Activated naive CD8-positive, alpha-beta T cell treated with anti-CD3 and anti-CD28 coated beads, Interleukin-2, amount 10 ng/mL, durations not matched to agents 7 days and 5 days (primary cell): ENCODE data around the gene CLDN9. TPM values are rescaled to one million over a fixed set of nuclear protein-coding genes. Genes with fewer than 3 reads are reported as not detected.
A peak's percentile ranks its signal among the peaks of the same experiment; 100 is the strongest.

Source experiments
- ATAC-seq: fragments of 150-1000 bp; cut with Tn5 transposase; one replicate; pipeline ENCODE4 v1.10.0; 2021; ENCODE audit warnings: low read depth, moderate library complexity
- POLR2A ChIA-PET: fragments of 350-600 bp; sonication (Branson Sonifier 250); formaldehyde crosslinking; loops from one replicate; lab custom pipeline; 2021; ENCODE audit warnings: antibody characterized with exemption; lab: Charles Lee
- DNase-seq: peaks from one replicate; pipeline ENCODE4 v3.0.0; 2021
- H3K27ac Mint-ChIP-seq: one replicate; pipeline ENCODE4 v1.8.0; 2022; ENCODE audit warnings: mild to moderate bottlenecking, mixed read lengths
- H3K27me3 Mint-ChIP-seq: one replicate; pipeline ENCODE4 v1.8.0; 2022; ENCODE audit warnings: mild to moderate bottlenecking, moderate library complexity, mixed read lengths
- H3K36me3 Mint-ChIP-seq: one replicate; pipeline ENCODE4 v1.8.0; 2021; ENCODE audit warnings: mild to moderate bottlenecking, mixed read lengths
- H3K4me1 Mint-ChIP-seq: one replicate; pipeline ENCODE4 v1.8.0; 2021; ENCODE audit warnings: mixed read lengths
- H3K4me3 Mint-ChIP-seq: one replicate; pipeline ENCODE4 v1.8.0; 2022; ENCODE audit warnings: mild to moderate bottlenecking, moderate library complexity, mixed read lengths
- H3K9me3 Mint-ChIP-seq: one replicate; pipeline ENCODE4 v1.8.0; 2021; ENCODE audit warnings: mixed read lengths
- total RNA-seq, 2 experiments: library from RNA; stranded (reverse); gene quantifications; one replicate each; pipeline ENCODE4 v1.2.3, GENCODE V29; 2021

CLDN9 gene
- total RNA-seq, 2 experiments from 2014 or later, result not detected

- POLR2A ChIA-PET, result interaction anchor here (1.2 to 11.6 kb wide), 5 partner anchors 8 to 18 kb away, joined by 3 to 105 read pairs (median 4); no protein-coding TSS in a partner anchor
- Mint-ChIP-seq H3K4me3 (no peak overlapping the region), H3K27me3 (peaks cover 74% of the 10 kb centered on the region), H3K4me1 (peaks cover 7% of the 10 kb centered on the region), H3K36me3 (peaks cover 1% of the 10 kb centered on the region), H3K27ac (no peak overlapping the region), H3K9me3 (no peaks in the 10 kb centered on the region)
- ATAC-seq (no peak), DNase-seq (no peak)
These were observed 25.5 kb downstream of the CLDN9 start for GRCh38 chr16:3038256-3038655.

- peaks cover 74% of the 10 kb centered on the region for H3K27me3 Mint-ChIP-seq
- H3K9me3 Mint-ChIP-seq, result no peaks in the 10 kb centered on the region
- no peak overlapping the region for H3K4me3 Mint-ChIP-seq
- POLR2A ChIA-PET, result interaction anchor here (0.9 to 11.6 kb wide), 8 partner anchors 8 to 31 kb away, joined by 3 to 105 read pairs (median 4); no protein-coding TSS in a partner anchor
- ATAC-seq, result no peak
- peaks cover 5% of the 10 kb centered on the region for H3K4me1 Mint-ChIP-seq
- DNase-seq, result no peak
- peaks cover 4% of the 10 kb centered on the region for H3K36me3 Mint-ChIP-seq
- no peak overlapping the region for H3K27ac Mint-ChIP-seq
These were observed 26.2 kb downstream of the CLDN9 start for GRCh38 chr16:3038896-3039295.

- Mint-ChIP-seq H3K4me1 (peaks cover 9% of the 10 kb centered on the region), H3K27ac (no peak overlapping the region), H3K27me3 (peaks cover 62% of the 10 kb centered on the region), H3K36me3 (peaks cover 5% of the 10 kb centered on the region), H3K4me3 (no peak overlapping the region), H3K9me3 (no peaks in the 10 kb centered on the region)
- DNase-seq (no peak), ATAC-seq (no peak)
- POLR2A ChIA-PET, result interaction anchor here (0.6 to 11.6 kb wide), 5 partner anchors 8 to 1337 kb away, joined by 3 to 105 read pairs (median 3); partner anchors contain the start of gene MAPK8IP3
These were observed 29.7 kb downstream of the CLDN9 start for GRCh38 chr16:3042376-3042775.

- Mint-ChIP-seq H3K27ac (peak overlapping the region; percentile 71), H3K4me1 (peaks cover 22% of the 10 kb centered on the region), H3K36me3 (peaks cover 14% of the 10 kb centered on the region), H3K4me3 (peak overlapping the region; percentile 77), H3K9me3 (no peaks in the 10 kb centered on the region), H3K27me3 (peaks cover 41% of the 10 kb centered on the region)
- ATAC-seq (no peak), DNase-seq (no peak)
- POLR2A ChIA-PET, result interaction anchor here (1.1 to 11.6 kb wide), 9 partner anchors 9 to 90 kb away, joined by 3 to 131 read pairs (median 6); partner anchors contain the start of genes TNFRSF12A and ZNF213
These were observed 32.0 kb downstream of the CLDN9 start for GRCh38 chr16:3044708-3045107.

- H3K36me3 Mint-ChIP-seq, result peaks cover 22% of the 10 kb centered on the region
- H3K27me3 Mint-ChIP-seq, result peaks cover 30% of the 10 kb centered on the region
- peak within 1 kb of the TSS; percentile 90 for H3K4me3 Mint-ChIP-seq
- ATAC-seq, result peak; percentile 31
- peak; percentile 67 for DNase-seq
- H3K9me3 Mint-ChIP-seq, result no peaks in the 10 kb centered on the region
- POLR2A ChIA-PET, result interaction anchor here (1.0 to 11.6 kb wide), 11 partner anchors 11 to 88 kb away, joined by 3 to 131 read pairs (median 5); partner anchors contain the start of genes TNFRSF12A and ZNF213
- H3K4me1 Mint-ChIP-seq, result peaks cover 29% of the 10 kb centered on the region
- H3K27ac Mint-ChIP-seq, result peak within 1 kb of the TSS; percentile 83
These were observed 33.3 kb downstream of the CLDN9 start, which contains the start of gene MMP25 for GRCh38 chr16:3045758-3046640. TSS of gene MMP25 (plus strand) at chr16:3046561. CDS start at chr16:3046918, 357 bp downstream.

- H3K4me3 Mint-ChIP-seq, result peak overlapping the region; percentile 90
- peaks cover 25% of the 10 kb centered on the region for H3K27me3 Mint-ChIP-seq
- no peaks in the 10 kb centered on the region for H3K9me3 Mint-ChIP-seq
- H3K36me3 Mint-ChIP-seq, result peaks cover 28% of the 10 kb centered on the region
- ATAC-seq, result peak; percentile 46
- peaks cover 37% of the 10 kb centered on the region for H3K4me1 Mint-ChIP-seq
- DNase-seq, result peak; percentile 71
- POLR2A ChIA-PET, result interaction anchor here (0.7 to 11.6 kb wide), 11 partner anchors 11 to 103 kb away, joined by 3 to 131 read pairs (median 13); partner anchors contain the start of genes HCFC1R1, IL32, THOC6 and TNFRSF12A
- H3K27ac Mint-ChIP-seq, result peak overlapping the region; percentile 59
These were observed 34.1 kb downstream of the CLDN9 start for GRCh38 chr16:3046641-3047386.

- Mint-ChIP-seq H3K4me1 (peaks cover 42% of the 10 kb centered on the region), H3K27ac (peak overlapping the region; percentile 59), H3K27me3 (peaks cover 25% of the 10 kb centered on the region), H3K9me3 (no peaks in the 10 kb centered on the region), H3K4me3 (peak overlapping the region; percentile 90), H3K36me3 (peaks cover 31% of the 10 kb centered on the region)
- ATAC-seq (no peak), DNase-seq (no peak)
- POLR2A ChIA-PET, result interaction anchor here (0.7 to 11.6 kb wide), 16 partner anchors 8 to 102 kb away, joined by 3 to 131 read pairs (median 6); partner anchors contain the start of genes HCFC1R1, IL32, THOC6 and TNFRSF12A
These were observed 34.6 kb downstream of the CLDN9 start for GRCh38 chr16:3047387-3047720.

- Mint-ChIP-seq H3K9me3 (no peaks in the 10 kb centered on the region), H3K27ac (peak overlapping the region; percentile 83), H3K4me1 (peaks cover 54% of the 10 kb centered on the region), H3K27me3 (peaks cover 4% of the 10 kb centered on the region), H3K4me3 (peak overlapping the region; percentile 66), H3K36me3 (peaks cover 41% of the 10 kb centered on the region)
- DNase-seq (no peak), ATAC-seq (no peak)
- POLR2A ChIA-PET, result interaction anchor here (0.7 to 8.8 kb wide), 6 partner anchors 8 to 75 kb away, joined by 3 to 131 read pairs (median 4); partner anchors contain the start of gene IL32
These were observed 37.3 kb downstream of the CLDN9 start for GRCh38 chr16:3049921-3050481.

GRCh38 chr16:3050487-3050886, 37.8 kb downstream of the CLDN9 start:
- H3K4me3 Mint-ChIP-seq, result peak overlapping the region; percentile 66
- H3K27ac Mint-ChIP-seq, result peak overlapping the region; percentile 71
- POLR2A ChIA-PET, result interaction anchor here (1.0 to 8.8 kb wide), 7 partner anchors 7 to 79 kb away, joined by 3 to 131 read pairs (median 5); partner anchors contain the start of gene IL32

GRCh38 chr16:3051009-3051408, 38.3 kb downstream of the CLDN9 start:
- H3K4me1 Mint-ChIP-seq, result peaks cover 60% of the 10 kb centered on the region
- H3K9me3 Mint-ChIP-seq, result no peaks in the 10 kb centered on the region
- H3K4me3 Mint-ChIP-seq, result peak overlapping the region; percentile 66
- peaks cover 47% of the 10 kb centered on the region for H3K36me3 Mint-ChIP-seq
- DNase-seq (no peak), ATAC-seq (no peak)
- POLR2A ChIA-PET, result interaction anchor here (0.9 to 8.8 kb wide), 11 partner anchors 7 to 78 kb away, joined by 3 to 131 read pairs (median 5); partner anchors contain the start of gene IL32
- H3K27me3 Mint-ChIP-seq, result no peaks in the 10 kb centered on the region
- peak overlapping the region; percentile 71 for H3K27ac Mint-ChIP-seq

More at GRCh38 chr16:3050487-3050886, 37.8 kb downstream of the CLDN9 start:
- Mint-ChIP-seq H3K36me3 (peaks cover 44% of the 10 kb centered on the region), H3K9me3 (no peaks in the 10 kb centered on the region), H3K27me3 (no peaks in the 10 kb centered on the region), H3K4me1 (peaks cover 56% of the 10 kb centered on the region)
- DNase-seq, result no peak
- no peak for ATAC-seq

GRCh38 chr16:3051494-3051893, 38.8 kb downstream of the CLDN9 start:
- Mint-ChIP-seq H3K36me3 (peaks cover 47% of the 10 kb centered on the region), H3K27me3 (no peaks in the 10 kb centered on the region), H3K4me1 (peaks cover 64% of the 10 kb centered on the region), H3K27ac (peak overlapping the region; percentile 71), H3K9me3 (no peaks in the 10 kb centered on the region), H3K4me3 (peak overlapping the region; percentile 38)
- POLR2A ChIA-PET, result interaction anchor here (0.9 to 8.8 kb wide), 10 partner anchors 6 to 78 kb away, joined by 3 to 131 read pairs (median 4); partner anchors contain the start of gene IL32
- ATAC-seq (no peak), DNase-seq (no peak)
